ENCODE data around the gene LRRC36. TPM values are rescaled to one million over a fixed set of nuclear protein-coding genes. Genes with fewer than 3 reads are reported as not detected.

LRRC36 gene
- polyA plus RNA-seq, 1 donor = 0.47 TPM

- DNase-seq (ENCODE audit: low read depth) = no peak
Observed at GRCh38 chr16:67291461-67291860, 35.2 kb upstream of the LRRC36 start.

GRCh38 chr16:67294171-67294757, 32.4 kb upstream of the LRRC36 start:
- DNase-seq (ENCODE audit: low read depth) = no peak

- no peak for DNase-seq (ENCODE audit: low read depth)
Observed at GRCh38 chr16:67294938-67295361, 31.7 kb upstream of the LRRC36 start.

GRCh38 chr16:67296420-67296819, 30.2 kb upstream of the LRRC36 start:
- DNase-seq (ENCODE audit: low read depth) = no peak

- DNase-seq (ENCODE audit: low read depth) = no peak
Observed at GRCh38 chr16:67298277-67298676, 28.3 kb upstream of the LRRC36 start.

- no peak for DNase-seq (ENCODE audit: low read depth)
Observed at GRCh38 chr16:67299269-67299668, 27.3 kb upstream of the LRRC36 start.

DNA sequence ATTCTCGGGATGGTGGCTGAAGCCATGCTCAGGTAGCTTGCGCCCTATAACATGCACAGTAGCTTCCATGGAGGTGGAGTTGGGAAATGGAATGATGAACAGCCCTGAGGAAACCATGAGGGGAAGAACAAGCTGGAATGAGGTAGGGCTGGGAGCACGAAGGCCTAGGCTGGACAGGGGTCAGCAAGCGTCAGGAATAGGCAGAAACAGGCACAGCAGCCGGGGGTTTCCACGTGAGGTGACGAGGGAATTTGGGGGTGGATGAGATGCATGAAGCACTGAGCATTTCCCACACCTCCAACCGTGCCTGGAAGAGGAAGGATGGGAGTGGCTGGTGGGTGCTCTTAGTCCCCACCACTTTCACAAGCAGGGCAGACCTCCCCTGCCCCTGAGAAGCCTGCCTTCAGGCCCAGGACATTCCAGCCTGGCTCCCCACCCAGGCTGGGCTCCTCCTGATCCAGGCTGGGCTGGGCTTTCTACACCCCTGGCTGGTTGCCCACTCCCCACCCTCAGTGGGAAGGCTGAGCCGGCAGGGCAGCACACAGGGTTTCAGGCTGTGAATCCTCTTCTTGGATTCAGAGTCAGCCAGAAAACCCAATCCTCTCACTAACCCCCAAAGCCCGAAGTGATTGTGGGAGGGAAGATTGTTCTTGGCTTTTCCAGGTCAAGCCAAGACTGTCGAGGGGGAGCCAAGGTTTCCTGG, 25.4 kb upstream of the LRRC36 start:
- no peak for DNase-seq (ENCODE audit: low read depth)

DNA sequence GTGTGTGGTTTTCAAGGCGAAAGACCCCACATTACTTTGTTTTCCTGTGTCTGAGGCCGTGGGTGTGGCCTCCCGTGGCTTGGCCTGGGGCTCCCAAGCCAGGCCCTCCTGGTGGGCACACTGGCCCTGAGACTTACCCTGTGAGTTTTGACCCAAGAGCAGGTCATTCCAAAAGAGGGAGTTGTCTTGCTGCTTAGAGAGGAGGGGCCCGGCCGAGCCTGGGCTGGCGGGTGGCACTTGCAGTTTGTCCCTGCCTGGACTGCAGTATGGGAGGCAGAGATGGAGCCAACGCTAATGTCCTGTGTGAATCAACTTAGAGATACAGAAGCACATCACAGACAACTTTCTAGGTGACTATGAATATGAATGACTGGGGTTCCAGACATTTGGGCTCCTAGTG, 24.5 kb upstream of the LRRC36 start:
- DNase-seq (ENCODE audit: low read depth) = no peak

DNA sequence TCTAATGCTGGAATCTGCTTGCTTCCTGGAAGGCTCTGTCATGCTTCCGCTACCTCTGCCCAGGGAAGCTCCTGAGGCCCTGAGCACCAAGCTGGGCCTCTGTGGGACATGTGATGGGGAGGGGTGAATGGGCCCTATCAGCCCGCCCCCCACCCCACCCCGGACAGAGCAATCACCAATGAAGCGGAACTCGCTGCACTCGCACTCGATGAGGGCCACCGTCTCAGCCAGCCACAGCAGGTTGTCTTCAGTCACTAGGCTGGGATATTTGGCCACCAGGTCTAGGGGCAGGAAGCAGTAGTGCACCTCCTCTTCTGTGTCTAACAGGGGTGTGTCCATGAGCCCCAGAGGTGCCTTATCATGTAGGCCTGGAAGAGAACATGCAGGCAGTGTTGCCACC, 23.6 kb upstream of the LRRC36 start:
- DNase-seq (ENCODE audit: low read depth) = no peak

DNA sequence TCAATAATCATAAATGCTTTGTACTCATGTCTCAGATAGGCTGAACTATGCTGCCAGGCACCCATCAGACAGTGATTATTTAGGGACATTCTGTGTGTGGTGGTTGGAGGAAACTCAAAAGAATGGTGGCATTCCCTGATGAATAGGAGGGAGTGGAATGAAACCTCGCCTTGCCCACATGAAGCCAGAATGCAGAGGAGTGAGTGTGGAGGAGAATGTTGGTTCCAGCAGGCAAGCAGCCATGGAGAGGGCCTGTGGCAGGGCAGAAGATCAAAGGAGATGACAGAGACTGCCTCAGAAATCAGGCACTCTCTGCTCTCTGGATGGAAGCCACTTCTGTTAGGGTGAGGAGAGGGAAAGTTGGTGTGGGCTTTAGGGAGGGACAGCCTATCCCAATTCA, 22.6 kb upstream of the LRRC36 start:
- DNase-seq (ENCODE audit: low read depth) = no peak

- DNase-seq (ENCODE audit: low read depth) = no peak
Observed at GRCh38 chr16:67305216-67306071, 21.2 kb upstream of the LRRC36 start.

DNA sequence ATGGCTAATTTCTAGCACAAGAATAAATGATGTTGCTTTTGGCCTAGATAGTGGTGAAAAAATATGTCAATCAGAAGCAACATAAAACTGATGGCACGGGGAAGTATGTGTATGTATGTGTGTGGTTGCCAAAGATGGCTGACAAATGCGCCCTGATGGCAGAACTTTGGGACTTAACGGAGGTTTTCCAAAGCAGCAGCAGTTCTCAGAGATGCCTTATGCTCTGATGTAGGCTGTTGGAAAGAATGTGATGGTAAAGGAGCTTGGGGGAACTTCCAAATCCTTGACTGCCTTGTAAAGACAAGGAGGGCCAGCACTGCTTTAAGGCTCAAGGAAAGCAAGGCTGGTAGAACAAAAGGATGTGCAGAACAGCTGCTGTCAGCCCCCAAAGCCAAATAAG, 16.1 kb upstream of the LRRC36 start:
- no peak for DNase-seq (ENCODE audit: low read depth)

- no peak for DNase-seq (ENCODE audit: low read depth)
Observed at GRCh38 chr16:67311607-67312488, 14.8 kb upstream of the LRRC36 start.

DNA sequence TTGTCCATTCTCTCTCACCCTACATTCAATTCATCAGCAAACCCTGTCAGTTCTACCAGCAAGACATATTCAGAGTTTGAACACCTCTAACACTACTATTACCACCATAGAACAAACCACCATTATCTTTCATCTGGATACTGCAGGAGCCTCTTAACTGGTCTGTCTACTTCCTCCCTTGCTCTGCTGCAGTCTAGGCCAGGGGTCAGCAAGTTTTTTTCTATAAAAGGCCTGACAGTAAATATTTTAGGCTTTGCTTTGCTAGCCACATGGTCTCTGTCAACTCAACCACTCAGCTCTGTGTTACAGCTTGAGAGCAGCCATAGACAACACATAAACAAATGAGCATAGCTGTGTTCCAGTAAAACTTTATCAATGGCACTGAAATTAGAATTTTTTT, 13.9 kb upstream of the LRRC36 start:
- DNase-seq (ENCODE audit: low read depth) = no peak

DNA sequence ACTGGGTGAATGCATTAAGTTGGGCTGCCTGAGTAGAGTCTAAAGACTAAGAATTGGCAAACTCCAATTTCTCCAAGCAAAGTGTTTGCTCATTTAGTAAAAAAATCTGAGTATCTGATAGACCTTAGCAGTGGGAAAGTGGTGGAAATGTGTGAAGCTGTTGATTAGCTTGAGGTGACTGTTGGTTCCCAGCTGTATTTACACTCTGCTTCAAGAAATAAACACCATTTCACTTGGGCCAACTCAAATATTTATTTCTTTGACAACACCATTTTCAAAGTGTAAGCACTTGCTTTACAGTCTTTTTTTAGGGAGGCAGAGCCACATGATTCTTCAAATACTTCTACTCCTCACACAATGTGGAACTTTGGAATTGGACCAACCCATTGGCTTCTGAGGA, 8.8 kb upstream of the LRRC36 start:
- DNase-seq (ENCODE audit: low read depth) = no peak

DNA sequence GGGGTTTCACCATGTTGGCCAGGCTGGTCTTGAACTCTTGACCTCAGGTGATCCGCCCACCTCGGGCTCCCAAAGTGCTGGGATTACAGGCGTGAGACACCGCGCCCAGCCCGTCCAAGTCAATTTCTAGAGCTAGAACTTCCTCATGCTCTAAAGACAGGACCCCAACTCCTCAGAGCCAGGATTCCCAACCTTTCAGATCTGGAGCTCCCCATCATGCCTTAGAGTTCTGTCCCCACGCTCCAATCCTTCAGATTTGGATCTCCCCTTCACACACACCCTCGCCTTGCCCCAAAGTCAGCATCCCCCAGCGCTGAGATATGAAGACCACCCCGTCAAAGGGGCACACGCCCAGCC, 522 bp upstream of the LRRC36 start:
- no peak for DNase-seq (ENCODE audit: low read depth)

DNA sequence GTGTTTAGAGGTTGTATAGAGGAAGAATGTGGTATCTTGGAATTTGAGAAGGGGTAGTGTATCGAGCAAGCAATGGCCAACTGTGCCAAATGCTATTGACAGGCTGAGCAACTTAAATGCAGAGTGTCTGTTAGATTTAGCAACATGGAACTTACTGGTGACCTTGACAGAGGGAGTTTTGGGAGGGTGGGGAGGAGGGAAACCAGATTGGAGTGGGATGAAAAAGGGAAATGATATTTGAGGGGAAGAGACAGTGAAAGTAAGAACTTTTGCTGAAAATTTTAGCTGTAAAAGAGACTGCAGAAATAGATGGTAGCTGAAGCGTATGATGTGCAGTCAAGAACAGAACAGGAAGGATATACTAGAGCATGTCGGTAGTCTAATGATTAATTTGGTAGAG, 1.1 kb downstream of the LRRC36 start:
- no peak for DNase-seq (ENCODE audit: low read depth)

DNA sequence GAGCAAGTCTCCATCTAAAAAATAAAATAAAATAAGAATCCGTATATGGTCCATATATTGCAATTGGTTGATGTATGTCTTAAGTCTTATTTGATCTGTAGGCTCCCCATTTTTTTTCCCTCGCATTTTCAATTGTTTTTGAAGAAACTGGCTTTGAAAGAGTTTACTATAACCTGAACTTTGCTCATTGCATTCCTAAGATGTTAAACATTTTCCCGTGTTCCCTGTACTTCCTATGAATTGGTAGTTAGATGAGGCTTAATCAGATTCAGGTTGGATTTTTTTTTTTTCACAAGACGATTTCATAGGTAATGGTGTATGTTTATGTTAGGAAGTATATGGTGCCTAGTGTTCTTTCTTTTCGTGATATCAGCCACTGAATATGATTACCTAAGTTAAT, 3.3 kb downstream of the LRRC36 start:
- no peak for DNase-seq (ENCODE audit: low read depth)

DNA sequence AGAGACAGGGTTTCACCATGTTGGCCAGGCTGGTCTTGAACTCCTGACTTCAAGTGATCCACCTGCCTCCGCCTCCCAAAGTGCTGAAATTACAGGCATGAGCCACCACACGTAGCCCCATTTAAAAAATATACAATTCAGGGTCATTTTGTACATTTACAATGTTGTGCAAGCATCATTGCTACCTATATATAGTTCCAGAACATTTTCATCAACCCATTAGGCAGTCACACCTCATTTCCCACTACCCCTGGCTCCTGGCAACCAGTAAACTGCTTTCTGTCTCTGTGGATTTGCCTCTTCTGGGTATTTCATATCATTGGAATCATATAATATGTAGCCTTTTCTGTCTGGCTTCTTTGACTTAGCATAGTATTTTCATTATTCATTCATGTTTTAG, 6.7 kb downstream of the LRRC36 start:
- DNase-seq (ENCODE audit: low read depth) = no peak

DNA sequence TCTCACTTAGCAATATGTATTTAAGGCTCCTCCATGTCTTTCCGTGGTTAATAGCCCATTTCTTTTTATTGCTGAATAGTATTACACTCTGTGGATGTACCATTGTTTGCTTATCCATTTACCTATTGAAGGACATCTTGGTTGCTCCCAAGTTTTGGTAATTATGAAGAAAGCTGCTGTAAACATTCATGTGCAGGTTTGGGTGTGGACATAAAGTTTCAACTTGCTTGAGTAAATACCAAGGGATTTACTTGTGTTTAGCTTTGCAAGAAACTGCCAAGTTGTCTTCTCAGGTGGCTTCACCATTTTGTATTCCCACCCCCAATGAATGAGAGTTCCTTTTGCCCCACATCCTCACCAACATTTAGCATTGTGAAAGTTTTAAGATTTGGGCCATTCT, 9.5 kb downstream of the LRRC36 start:
- no peak for DNase-seq (ENCODE audit: low read depth)

DNA sequence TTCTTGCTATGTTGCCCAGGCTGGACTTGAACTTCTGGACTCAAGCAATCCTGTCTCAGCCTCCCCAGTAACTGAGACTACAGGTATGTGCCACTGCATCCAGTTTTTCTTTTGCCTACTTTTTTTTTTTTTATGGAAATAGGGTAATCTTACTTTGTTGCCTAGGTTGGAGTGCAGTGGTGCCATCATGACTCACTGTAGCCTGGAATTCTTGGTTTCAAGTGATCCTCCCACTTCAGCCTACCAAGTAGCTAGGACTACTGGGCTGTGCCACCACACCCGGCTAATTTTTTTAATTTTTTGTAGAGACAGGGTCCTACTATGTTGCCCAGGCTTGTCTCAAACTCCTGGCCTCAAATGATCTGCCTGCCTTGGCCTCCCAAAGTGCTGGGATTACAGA, 10.0 kb downstream of the LRRC36 start:
- no peak for DNase-seq (ENCODE audit: low read depth)

- no peak for DNase-seq (ENCODE audit: low read depth)
Observed at GRCh38 chr16:67339453-67339852, 12.8 kb downstream of the LRRC36 start.
